ENCODE results near the gene BMPR1B. TPM values are rescaled to one million over a fixed set of nuclear protein-coding genes. Genes with fewer than 3 reads are reported as not detected.
"Not testable (repeated sequence)": the region's sequence is repeated elsewhere in the genome, so short reads cannot be mapped to it uniquely, and the experiment has no call there.

The BMPR1B gene
- total and polyA plus RNA-seq, 2 donors from 2014 or later = 4.1 to 5.5 TPM

DNA sequence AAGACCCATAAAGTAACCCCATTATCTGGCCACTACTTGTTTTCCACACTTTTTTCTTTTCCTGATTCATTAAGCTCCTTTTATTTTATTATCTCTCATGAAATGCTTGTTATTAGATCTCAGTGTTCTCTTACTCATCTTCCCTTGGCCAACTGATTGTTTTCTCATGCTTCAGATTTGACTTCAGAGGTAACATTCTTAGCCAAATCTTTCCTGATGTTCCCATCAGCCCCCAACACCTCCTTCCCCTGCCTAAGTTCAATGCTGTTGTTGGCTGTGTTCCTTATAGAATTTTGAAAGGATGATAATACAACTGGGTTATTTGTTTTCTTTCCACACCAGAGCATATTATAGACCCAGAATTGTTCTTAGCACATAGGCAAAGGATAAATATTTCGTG, 75.6 kb downstream of the BMPR1B start:
- H3K27ac ChIP-seq (ENCODE audit: low read depth in 2 of 2, low read length in 2 of 2) = no peak overlapping the region
- no peak overlapping the region for H3K9ac ChIP-seq (ENCODE audit: low read length in 3 of 3)
- TF ChIP-seq, protein P1, sequence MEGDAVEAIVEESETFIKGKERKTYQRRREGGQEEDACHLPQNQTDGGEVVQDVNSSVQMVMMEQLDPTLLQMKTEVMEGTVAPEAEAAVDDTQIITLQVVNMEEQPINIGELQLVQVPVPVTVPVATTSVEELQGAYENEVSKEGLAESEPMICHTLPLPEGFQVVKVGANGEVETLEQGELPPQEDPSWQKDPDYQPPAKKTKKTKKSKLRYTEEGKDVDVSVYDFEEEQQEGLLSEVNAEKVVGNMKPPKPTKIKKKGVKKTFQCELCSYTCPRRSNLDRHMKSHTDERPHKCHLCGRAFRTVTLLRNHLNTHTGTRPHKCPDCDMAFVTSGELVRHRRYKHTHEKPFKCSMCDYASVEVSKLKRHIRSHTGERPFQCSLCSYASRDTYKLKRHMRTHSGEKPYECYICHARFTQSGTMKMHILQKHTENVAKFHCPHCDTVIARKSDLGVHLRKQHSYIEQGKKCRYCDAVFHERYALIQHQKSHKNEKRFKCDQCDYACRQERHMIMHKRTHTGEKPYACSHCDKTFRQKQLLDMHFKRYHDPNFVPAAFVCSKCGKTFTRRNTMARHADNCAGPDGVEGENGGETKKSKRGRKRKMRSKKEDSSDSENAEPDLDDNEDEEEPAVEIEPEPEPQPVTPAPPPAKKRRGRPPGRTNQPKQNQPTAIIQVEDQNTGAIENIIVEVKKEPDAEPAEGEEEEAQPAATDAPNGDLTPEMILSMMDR (IDR thresholded peaks at IDR 0.05; ENCODE audit: borderline replicate concordance, extremely low read depth, insufficient read depth) = no peak
- H3K27me3 ChIP-seq (ENCODE audit: control insufficient read depth, insufficient read depth, low read length) = no peaks in the 10 kb centered on the region
- no peak overlapping the region for H3K4me3 ChIP-seq (ENCODE audit: low read length in 3 of 3)
- no peaks in the 10 kb centered on the region for H3K4me1 ChIP-seq (ENCODE audit: control insufficient read depth in 2 of 3, insufficient read depth in 2 of 3, low read depth in 1 of 3, low read length in 3 of 3)
- DNase-seq (no peak), FAIRE-seq (no peak)
- H3K9me3 ChIP-seq (ENCODE audit: control insufficient read depth in 2 of 3, insufficient read depth in 1 of 3, low read length in 3 of 3) = no peaks in the 10 kb centered on the region
- no peaks in the 10 kb centered on the region for H3K36me3 ChIP-seq (ENCODE audit: control insufficient read depth in 2 of 3, insufficient read depth in 3 of 3, low read length in 3 of 3)
- intact Hi-C loops (cut with DNase I) = no loop called here

DNA sequence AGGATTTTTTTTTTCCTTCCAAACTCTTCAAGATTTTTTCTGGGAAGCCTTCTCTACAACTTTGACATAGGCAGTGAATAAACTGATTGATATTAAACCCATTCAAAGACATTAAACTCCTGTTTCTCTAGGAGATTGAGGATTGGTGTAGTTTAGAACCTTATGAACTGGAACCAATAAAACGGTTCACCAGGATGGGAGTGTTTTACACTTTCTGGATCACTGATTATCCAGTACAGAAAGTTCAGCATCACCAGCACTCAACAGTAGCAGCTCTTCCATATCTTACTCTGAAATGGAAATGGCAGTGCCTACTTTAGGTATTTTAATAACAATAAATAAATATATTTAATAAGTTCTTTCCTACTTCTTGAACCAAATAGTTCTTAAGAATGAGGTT, 76.7 kb downstream of the BMPR1B start:
- H3K4me3 ChIP-seq (ENCODE audit: low read length in 3 of 3) = no peak overlapping the region
- H3K27ac ChIP-seq (ENCODE audit: low read depth in 2 of 2, low read length in 2 of 2) = no peak overlapping the region
- intact Hi-C loops (cut with DNase I) = no loop called here
- TF ChIP-seq, protein P1 (IDR thresholded peaks at IDR 0.05; ENCODE audit: borderline replicate concordance, extremely low read depth, insufficient read depth) = no peak
- no peaks in the 10 kb centered on the region for H3K27me3 ChIP-seq (ENCODE audit: control insufficient read depth, insufficient read depth, low read length)
- H3K9me3 ChIP-seq (ENCODE audit: control insufficient read depth in 2 of 3, insufficient read depth in 1 of 3, low read length in 3 of 3) = no peaks in the 10 kb centered on the region
- no peak overlapping the region for H3K9ac ChIP-seq (ENCODE audit: low read length in 3 of 3)
- no peaks in the 10 kb centered on the region for H3K4me1 ChIP-seq (ENCODE audit: control insufficient read depth in 2 of 3, insufficient read depth in 2 of 3, low read depth in 1 of 3, low read length in 3 of 3)
- peak in 2 of 5 donors; percentile 62 to 66 for DNase-seq
- H3K36me3 ChIP-seq (ENCODE audit: control insufficient read depth in 2 of 3, insufficient read depth in 3 of 3, low read length in 3 of 3) = no peaks in the 10 kb centered on the region
- FAIRE-seq = no peak

DNA sequence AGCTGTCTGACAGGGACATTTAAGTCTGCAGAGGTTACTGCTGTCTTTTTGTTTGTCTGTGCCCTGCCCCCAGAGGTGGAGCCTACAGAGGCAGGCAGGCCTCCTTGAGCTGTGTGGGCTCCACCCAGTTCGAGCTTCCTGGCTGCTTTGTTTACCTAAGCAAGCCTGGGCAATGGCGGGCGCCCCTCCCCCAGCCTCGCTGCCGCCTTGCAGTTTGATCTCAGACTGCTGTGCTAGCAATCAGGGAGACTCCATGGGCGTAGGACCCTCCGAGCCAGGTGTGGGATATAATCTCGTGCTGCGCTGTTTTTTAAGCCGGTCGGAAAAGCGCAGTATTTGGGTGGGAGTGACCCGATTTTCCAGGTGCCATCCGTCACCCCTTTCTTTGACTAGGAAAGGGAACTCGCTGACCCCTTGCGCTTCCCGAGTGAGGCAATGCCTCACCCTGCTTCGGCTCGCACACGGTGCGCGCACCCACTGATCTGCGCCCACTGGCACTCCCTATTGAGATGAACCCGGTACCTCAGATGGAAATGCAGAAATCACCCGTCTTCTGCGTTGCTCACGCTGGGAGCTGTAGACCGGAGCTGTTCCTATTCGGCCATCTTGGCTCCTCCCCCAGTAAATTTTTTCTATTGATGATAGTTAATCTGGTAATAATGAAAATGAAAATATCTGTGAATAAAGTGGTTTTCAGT, 83.6 kb downstream of the BMPR1B start:
- H3K4me3 ChIP-seq (ENCODE audit: low read length in 3 of 3); H3K27me3 ChIP-seq (ENCODE audit: control insufficient read depth, insufficient read depth, low read length); DNase-seq; H3K27ac ChIP-seq (ENCODE audit: low read depth in 2 of 2, low read length in 2 of 2); FAIRE-seq; H3K9ac ChIP-seq (ENCODE audit: low read length in 3 of 3); H3K36me3 ChIP-seq (ENCODE audit: control insufficient read depth in 2 of 3, insufficient read depth in 3 of 3, low read length in 3 of 3); H3K4me1 ChIP-seq (ENCODE audit: control insufficient read depth in 2 of 3, insufficient read depth in 2 of 3, low read depth in 1 of 3, low read length in 3 of 3); intact Hi-C loops (cut with DNase I); H3K9me3 ChIP-seq (ENCODE audit: control insufficient read depth in 2 of 3, insufficient read depth in 1 of 3, low read length in 3 of 3): not testable (repeated sequence)

GRCh38 chr4:94841864-94842221, 84.1 kb downstream of the BMPR1B start:
- H3K36me3 ChIP-seq (ENCODE audit: control insufficient read depth in 2 of 3, insufficient read depth in 3 of 3, low read length in 3 of 3) = no peaks in the 10 kb centered on the region
- FAIRE-seq (no peak), DNase-seq (no peak)
- TF ChIP-seq, protein P1 (IDR thresholded peaks at IDR 0.05; ENCODE audit: borderline replicate concordance, extremely low read depth, insufficient read depth) = no peak
- no peak overlapping the region for H3K9ac ChIP-seq (ENCODE audit: low read length in 3 of 3)
- H3K9me3 ChIP-seq (ENCODE audit: control insufficient read depth in 2 of 3, insufficient read depth in 1 of 3, low read length in 3 of 3) = no peaks in the 10 kb centered on the region
- no peak overlapping the region for H3K4me3 ChIP-seq (ENCODE audit: low read length in 3 of 3)
- no peaks in the 10 kb centered on the region for H3K4me1 ChIP-seq (ENCODE audit: control insufficient read depth in 2 of 3, insufficient read depth in 2 of 3, low read depth in 1 of 3, low read length in 3 of 3)
- H3K27me3 ChIP-seq (ENCODE audit: control insufficient read depth, insufficient read depth, low read length) = no peaks in the 10 kb centered on the region
- intact Hi-C loops (cut with DNase I) = no loop called here
- H3K27ac ChIP-seq (ENCODE audit: low read depth in 2 of 2, low read length in 2 of 2) = no peak overlapping the region

Data from kidney (tissue), 14 donors.